ENCODE results near the gene RAD21L1.

Gene RAD21L1

GRCh38 chr20:1302685-1303541 is 77.1 kb downstream of the RAD21L1 start:
- H3K36me3 ChIP-seq (ENCODE audit: control insufficient read depth, insufficient read depth, low read length), result no peaks in the 10 kb centered on the region
- no peaks in the 10 kb centered on the region for H3K27me3 ChIP-seq (ENCODE audit: control insufficient read depth, insufficient read depth, low read length, poor library complexity, severe bottlenecking)
- 94 to 95% methylated on average over 12 of the region's 12 CpGs for WGBS, 2 experiments
- H3K4me3 ChIP-seq (ENCODE audit: insufficient read depth, low read depth, low read length), result no peak overlapping the region
- H3K27ac ChIP-seq (ENCODE audit: insufficient read depth, low read depth, low read length, poor library complexity, severe bottlenecking), result no peak overlapping the region
- H3K4me1 ChIP-seq (ENCODE audit: control insufficient read depth, insufficient read depth, low read length), result no peaks in the 10 kb centered on the region
- no peaks in the 10 kb centered on the region for H3K9me3 ChIP-seq (ENCODE audit: control insufficient read depth, low read length)

GRCh38 chr20:1304710-1305515 is 79.1 kb downstream of the RAD21L1 start:
- WGBS, 2 experiments, result 94 to 95% methylated on average over 31 of the region's 31 CpGs

More at GRCh38 chr20:1304710-1305515, 79.1 kb downstream of the RAD21L1 start:
- no peaks in the 10 kb centered on the region for H3K27me3 ChIP-seq (ENCODE audit: control insufficient read depth, insufficient read depth, low read length, poor library complexity, severe bottlenecking)
- no peaks in the 10 kb centered on the region for H3K9me3 ChIP-seq (ENCODE audit: control insufficient read depth, low read length)
- H3K36me3 ChIP-seq (ENCODE audit: control insufficient read depth, insufficient read depth, low read length), result no peaks in the 10 kb centered on the region
- no peak overlapping the region for H3K4me3 ChIP-seq (ENCODE audit: insufficient read depth, low read depth, low read length)
- H3K4me1 ChIP-seq (ENCODE audit: control insufficient read depth, insufficient read depth, low read length), result peaks cover 10% of the 10 kb centered on the region
- H3K27ac ChIP-seq (ENCODE audit: insufficient read depth, low read depth, low read length, poor library complexity, severe bottlenecking), result no peak overlapping the region
